Measurements from ENCODE around the gene THAP10.
"Not testable (repeated sequence)": the region's sequence is repeated elsewhere in the genome, so short reads cannot be mapped to it uniquely, and the experiment has no call there.

Gene THAP10

DNA sequence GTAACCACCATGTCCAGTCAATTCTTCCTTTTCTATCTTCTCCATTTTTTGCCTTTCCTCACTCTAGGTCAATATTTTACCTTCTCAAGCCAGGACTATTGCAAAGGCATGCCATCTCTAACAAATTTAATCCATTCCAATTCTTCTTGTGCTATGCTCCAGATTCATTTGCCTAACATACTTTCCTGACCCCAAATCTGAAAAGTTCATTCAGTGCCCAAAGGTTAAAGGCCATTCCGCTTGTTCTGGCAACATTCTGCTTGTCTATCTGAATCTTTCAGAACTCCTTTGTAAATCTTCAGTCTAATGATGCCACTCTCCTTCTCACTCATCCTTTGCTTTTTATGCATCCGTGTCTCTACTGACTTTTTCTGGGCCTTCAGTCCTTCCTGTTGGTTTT is 15.6 kb downstream of the THAP10 start:
- no peaks in the 10 kb centered on the region for H3K4me1 ChIP-seq (ENCODE audit: control insufficient read depth, insufficient read depth, low read length)
- no CpG with 5 or more reads among the region's 2 CpGs for WGBS (ENCODE audit: insufficient coverage, insufficient read length)
- no peaks in the 10 kb centered on the region for H3K9me3 ChIP-seq (ENCODE audit: control insufficient read depth, insufficient read depth, low read length)
- H3K27me3 ChIP-seq (ENCODE audit: control insufficient read depth, insufficient read depth, low read length) = no peaks in the 10 kb centered on the region
- no peak overlapping the region for H3K27ac ChIP-seq (ENCODE audit: low read length)
- DNase-seq (ENCODE audit: low read depth, low spot score) = no peak
- no peak overlapping the region for H3K4me3 ChIP-seq (ENCODE audit: low read length)
- H3K36me3 ChIP-seq (ENCODE audit: control insufficient read depth, insufficient read depth, low read length) = no peaks in the 10 kb centered on the region

GRCh38 chr15:70876011-70876410 is 16.2 kb downstream of the THAP10 start:
- Histone ChIP-seq H3K4me1 (ENCODE audit: control insufficient read depth, insufficient read depth, low read length) (no peaks in the 10 kb centered on the region), H3K36me3 (ENCODE audit: control insufficient read depth, insufficient read depth, low read length) (no peaks in the 10 kb centered on the region), H3K4me3 (ENCODE audit: low read length) (no peak overlapping the region), H3K27me3 (ENCODE audit: control insufficient read depth, insufficient read depth, low read length) (no peaks in the 10 kb centered on the region), H3K27ac (ENCODE audit: low read length) (no peak overlapping the region), H3K9me3 (ENCODE audit: control insufficient read depth, insufficient read depth, low read length) (no peaks in the 10 kb centered on the region)
- no peak for DNase-seq (ENCODE audit: low read depth, low spot score)
- WGBS (ENCODE audit: insufficient coverage, insufficient read length) = no CpG with 5 or more reads among the region's 3 CpGs

GRCh38 chr15:70875001-70875782 is 17.0 kb downstream of the THAP10 start:
- Histone ChIP-seq H3K4me1 (ENCODE audit: control insufficient read depth, insufficient read depth, low read length) (no peaks in the 10 kb centered on the region), H3K27ac (ENCODE audit: low read length) (no peak overlapping the region), H3K9me3 (ENCODE audit: control insufficient read depth, insufficient read depth, low read length) (no peaks in the 10 kb centered on the region), H3K4me3 (ENCODE audit: low read length) (no peak overlapping the region), H3K36me3 (ENCODE audit: control insufficient read depth, insufficient read depth, low read length) (no peaks in the 10 kb centered on the region), H3K27me3 (ENCODE audit: control insufficient read depth, insufficient read depth, low read length) (no peaks in the 10 kb centered on the region)
- DNase-seq (ENCODE audit: low read depth, low spot score) = no peak
- WGBS (ENCODE audit: insufficient coverage, insufficient read length) = no CpG with 5 or more reads among the region's 7 CpGs

DNA sequence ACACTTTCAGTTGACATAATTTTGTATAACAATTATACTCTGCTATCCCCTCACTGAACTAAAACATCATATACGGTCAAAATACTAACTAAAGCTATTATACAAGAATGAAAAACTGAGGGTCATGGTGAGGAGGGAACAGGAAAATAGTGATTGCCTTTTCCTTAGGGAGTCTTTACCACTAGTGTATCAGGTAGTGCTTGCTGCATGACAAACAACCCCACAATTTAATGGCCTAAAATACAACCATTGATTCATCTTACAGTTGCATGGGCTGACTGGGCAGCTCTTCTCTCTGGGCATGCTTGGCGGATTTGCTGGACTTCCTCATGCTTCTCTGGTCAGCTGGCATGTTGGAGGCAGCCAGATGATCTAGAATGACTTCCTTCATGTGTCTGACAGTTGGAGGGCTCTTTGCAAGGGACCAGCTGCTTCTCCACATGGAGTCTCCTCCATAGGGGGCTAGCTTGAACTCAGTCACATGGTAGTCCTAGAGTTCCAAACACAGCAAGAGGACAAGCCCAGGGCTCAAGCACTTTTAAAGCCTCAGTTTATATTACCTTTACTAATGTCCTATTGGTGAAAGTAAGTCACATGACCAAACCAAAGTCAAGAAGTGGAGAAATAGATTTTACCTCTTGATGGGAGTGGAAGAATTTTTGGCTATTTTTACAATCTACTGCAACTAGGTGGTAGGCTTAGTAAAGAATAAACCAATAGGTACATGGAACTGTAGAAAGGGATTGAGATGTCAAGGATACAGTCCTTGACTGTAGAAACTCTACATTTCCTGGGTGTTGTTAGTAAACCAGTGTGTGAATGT is 18.8 kb downstream of the THAP10 start:
- no peaks in the 10 kb centered on the region for H3K27me3 ChIP-seq (ENCODE audit: control insufficient read depth, insufficient read depth, low read length)
- H3K4me1 ChIP-seq (ENCODE audit: control insufficient read depth, insufficient read depth, low read length) = no peaks in the 10 kb centered on the region
- H3K4me3 ChIP-seq (ENCODE audit: low read length) = no peak overlapping the region
- no peak overlapping the region for H3K27ac ChIP-seq (ENCODE audit: low read length)
- no peaks in the 10 kb centered on the region for H3K9me3 ChIP-seq (ENCODE audit: control insufficient read depth, insufficient read depth, low read length)
- WGBS (ENCODE audit: insufficient coverage, insufficient read length) = no CpG with 5 or more reads among the region's 2 CpGs
- H3K36me3 ChIP-seq (ENCODE audit: control insufficient read depth, insufficient read depth, low read length) = no peaks in the 10 kb centered on the region
- no peak for DNase-seq (ENCODE audit: low read depth, low spot score)

GRCh38 chr15:70871490-70871889 is 20.7 kb downstream of the THAP10 start:
- not testable (repeated sequence) for H3K4me3 ChIP-seq (ENCODE audit: low read length); H3K27me3 ChIP-seq (ENCODE audit: control insufficient read depth, insufficient read depth, low read length); H3K4me1 ChIP-seq (ENCODE audit: control insufficient read depth, insufficient read depth, low read length); H3K9me3 ChIP-seq (ENCODE audit: control insufficient read depth, insufficient read depth, low read length); H3K36me3 ChIP-seq (ENCODE audit: control insufficient read depth, insufficient read depth, low read length); DNase-seq (ENCODE audit: low read depth, low spot score); H3K27ac ChIP-seq (ENCODE audit: low read length)
- WGBS (ENCODE audit: insufficient coverage, insufficient read length) = no CpG with 5 or more reads among the region's 34 CpGs

GRCh38 chr15:70870051-70870450 is 22.2 kb downstream of the THAP10 start:
- H3K27me3 ChIP-seq (ENCODE audit: control insufficient read depth, insufficient read depth, low read length) = no peaks in the 10 kb centered on the region
- no peak overlapping the region for H3K4me3 ChIP-seq (ENCODE audit: low read length)
- H3K9me3 ChIP-seq (ENCODE audit: control insufficient read depth, insufficient read depth, low read length) = no peaks in the 10 kb centered on the region
- no peak overlapping the region for H3K27ac ChIP-seq (ENCODE audit: low read length)
- no peak for DNase-seq (ENCODE audit: low read depth, low spot score)
- H3K4me1 ChIP-seq (ENCODE audit: control insufficient read depth, insufficient read depth, low read length) = no peaks in the 10 kb centered on the region
- no peaks in the 10 kb centered on the region for H3K36me3 ChIP-seq (ENCODE audit: control insufficient read depth, insufficient read depth, low read length)

- no peak for DNase-seq (ENCODE audit: low read depth, low spot score)
- H3K4me1 ChIP-seq (ENCODE audit: control insufficient read depth, insufficient read depth, low read length) = no peaks in the 10 kb centered on the region
- no peak overlapping the region for H3K4me3 ChIP-seq (ENCODE audit: low read length)
- no peaks in the 10 kb centered on the region for H3K27me3 ChIP-seq (ENCODE audit: control insufficient read depth, insufficient read depth, low read length)
- H3K9me3 ChIP-seq (ENCODE audit: control insufficient read depth, insufficient read depth, low read length) = no peaks in the 10 kb centered on the region
- no peak overlapping the region for H3K27ac ChIP-seq (ENCODE audit: low read length)
- no peaks in the 10 kb centered on the region for H3K36me3 ChIP-seq (ENCODE audit: control insufficient read depth, insufficient read depth, low read length)
- no CpG with 5 or more reads among the region's 3 CpGs for WGBS (ENCODE audit: insufficient coverage, insufficient read length)
Observed at GRCh38 chr15:70869346-70869745, 22.9 kb downstream of the THAP10 start.

GRCh38 chr15:70867911-70868467 is 24.2 kb downstream of the THAP10 start:
- no peaks in the 10 kb centered on the region for H3K4me1 ChIP-seq (ENCODE audit: control insufficient read depth, insufficient read depth, low read length)
- no peak overlapping the region for H3K4me3 ChIP-seq (ENCODE audit: low read length)
- no peak overlapping the region for H3K27ac ChIP-seq (ENCODE audit: low read length)
- no peaks in the 10 kb centered on the region for H3K27me3 ChIP-seq (ENCODE audit: control insufficient read depth, insufficient read depth, low read length)
- no peaks in the 10 kb centered on the region for H3K36me3 ChIP-seq (ENCODE audit: control insufficient read depth, insufficient read depth, low read length)
- WGBS (ENCODE audit: insufficient coverage, insufficient read length) = no CpG with 5 or more reads among the region's 6 CpGs
- no peak for DNase-seq (ENCODE audit: low read depth, low spot score)
- H3K9me3 ChIP-seq (ENCODE audit: control insufficient read depth, insufficient read depth, low read length) = no peaks in the 10 kb centered on the region

- no CpG with 5 or more reads among the region's 5 CpGs for WGBS (ENCODE audit: insufficient coverage, insufficient read length)
Observed at GRCh38 chr15:70866982-70867641, 25.1 kb downstream of the THAP10 start.

GRCh38 chr15:70863450-70864218 is 28.6 kb downstream of the THAP10 start:
- Histone ChIP-seq H3K9me3 (ENCODE audit: control insufficient read depth, insufficient read depth, low read length) (no peaks in the 10 kb centered on the region), H3K27ac (ENCODE audit: low read length) (no peak overlapping the region), H3K27me3 (ENCODE audit: control insufficient read depth, insufficient read depth, low read length) (no peaks in the 10 kb centered on the region), H3K4me1 (ENCODE audit: control insufficient read depth, insufficient read depth, low read length) (no peaks in the 10 kb centered on the region), H3K36me3 (ENCODE audit: control insufficient read depth, insufficient read depth, low read length) (no peaks in the 10 kb centered on the region), H3K4me3 (ENCODE audit: low read length) (no peak overlapping the region)
- no CpG with 5 or more reads among the region's 4 CpGs for WGBS (ENCODE audit: insufficient coverage, insufficient read length)
- no peak for DNase-seq (ENCODE audit: low read depth, low spot score)

More at GRCh38 chr15:70866982-70867641, 25.1 kb downstream of the THAP10 start:
- H3K27ac ChIP-seq (ENCODE audit: low read length) = no peak overlapping the region
- H3K27me3 ChIP-seq (ENCODE audit: control insufficient read depth, insufficient read depth, low read length) = no peaks in the 10 kb centered on the region
- H3K4me1 ChIP-seq (ENCODE audit: control insufficient read depth, insufficient read depth, low read length) = no peaks in the 10 kb centered on the region
- no peaks in the 10 kb centered on the region for H3K36me3 ChIP-seq (ENCODE audit: control insufficient read depth, insufficient read depth, low read length)
- H3K9me3 ChIP-seq (ENCODE audit: control insufficient read depth, insufficient read depth, low read length) = no peaks in the 10 kb centered on the region
- H3K4me3 ChIP-seq (ENCODE audit: low read length) = no peak overlapping the region
- no peak for DNase-seq (ENCODE audit: low read depth, low spot score)
